A673 (cell line): Measurements from ENCODE around the gene EPB41L4B. TPM values are rescaled to one million over a fixed set of nuclear protein-coding genes. Genes with fewer than 3 reads are reported as not detected.

Experiments used
- BruUV-seq: library from RNA; stranded (reverse); fragments of 400-500 nt; replicated peaks from 2 replicates; lab custom pipeline; 2021; lab: Mats Ljungman, UMichigan
- CTCF ChIA-PET: fragments of 300-600 bp; sonication (Branson Sonifier 250); formaldehyde crosslinking; loops from one replicate; lab custom pipeline; 2022; ENCODE audit warnings: antibody characterized with exemption; lab: Charles Lee
- POLR2A ChIA-PET: fragments of 300-600 bp; sonication (Branson Sonifier 250); formaldehyde crosslinking; loops from one replicate; lab custom pipeline; 2022; ENCODE audit warnings: antibody characterized with exemption; ENCODE audit not compliant: low non-redundant PET; lab: Charles Lee
- DNase-seq: peaks from one replicate; pipeline ENCODE4 v3.0.0-alpha.2; 2015; ENCODE audit warnings: low spot score
- H3K27ac ChIP-seq: fragments of 200-600 bp; sonication (generic); 2 replicates; pipeline ENCODE4 v1.5.1; 2016; ENCODE audit warnings: mixed run types, low read depth, mild to moderate bottlenecking, mixed read lengths, antibody characterized with exemption, low read length; ENCODE audit not compliant: poor library complexity, severe bottlenecking
- H3K27me3 ChIP-seq: fragments of 200-600 bp; sonication (generic); replicated peaks from 2 replicates; pipeline ENCODE4 v1.6.1; 2017; ENCODE audit warnings: mixed run types, low read depth, mild to moderate bottlenecking, mixed read lengths, antibody characterized with exemption, low read length; ENCODE audit not compliant: insufficient read depth, poor library complexity
- H3K36me3 ChIP-seq: fragments of 200-600 bp; sonication (generic); 2 replicates; pipeline ENCODE4 v1.6.1; 2016; ENCODE audit warnings: mixed run types, mild to moderate bottlenecking, mixed read lengths, antibody characterized with exemption, low read length; ENCODE audit not compliant: insufficient read depth, poor library complexity, severe bottlenecking
- H3K4me1 ChIP-seq: fragments of 200-600 bp; sonication (generic); 2 replicates; pipeline ENCODE4 v1.6.1; 2017; ENCODE audit warnings: mixed run types, mild to moderate bottlenecking, mixed read lengths, antibody characterized with exemption, low read length; ENCODE audit not compliant: insufficient read depth, poor library complexity, severe bottlenecking
- H3K4me3 ChIP-seq: fragments of 200-600 bp; sonication (generic); 2 replicates; pipeline ENCODE4 v1.5.1; 2016; ENCODE audit warnings: low read depth, mixed run types, mild to moderate bottlenecking, mixed read lengths, low read length; ENCODE audit not compliant: poor library complexity, severe bottlenecking
- H3K9me3 ChIP-seq: fragments of 200-600 bp; sonication (generic); 2 replicates; pipeline ENCODE4 v1.6.1; 2016; ENCODE audit warnings: mixed run types, low read depth, mild to moderate bottlenecking, mixed read lengths, antibody characterized with exemption, low read length; ENCODE audit not compliant: poor library complexity, severe bottlenecking
- EZH2 ChIP-seq: fragments of 200-600 bp; sonication (generic); IDR thresholded peaks from 2 replicates; pipeline ENCODE4 v1.6.1; 2017; ENCODE audit warnings: borderline replicate concordance, low read depth, mild to moderate bottlenecking, mixed read lengths, antibody characterized with exemption, low read length; ENCODE audit not compliant: poor library complexity, severe bottlenecking
- intact Hi-C: fragments of 100-400 bp; cut with micrococcal nuclease; formaldehyde crosslinking; loops from one replicate; pipeline ENCODE4 v1.10.0; 2022; ENCODE audit not compliant: unreplicated experiment
- total RNA-seq: library from RNA; stranded (reverse); gene quantifications from 2 replicates; pipeline ENCODE4 v1.2.3, GENCODE V29; 2021
- TF ChIP-seq, protein P1 (sequence below): fragments of 300-800, 200-600 bp; sonication (generic); conservative IDR thresholded peaks from 2 replicates; pipeline ENCODE4 v1.5.1; 2017; ENCODE audit warnings: low read depth, mild to moderate bottlenecking, antibody characterized with exemption, low read length, moderate library complexity, mixed read lengths

Gene EPB41L4B
- total RNA-seq, 1 experiment from 2014 or later = not detected

DNA sequence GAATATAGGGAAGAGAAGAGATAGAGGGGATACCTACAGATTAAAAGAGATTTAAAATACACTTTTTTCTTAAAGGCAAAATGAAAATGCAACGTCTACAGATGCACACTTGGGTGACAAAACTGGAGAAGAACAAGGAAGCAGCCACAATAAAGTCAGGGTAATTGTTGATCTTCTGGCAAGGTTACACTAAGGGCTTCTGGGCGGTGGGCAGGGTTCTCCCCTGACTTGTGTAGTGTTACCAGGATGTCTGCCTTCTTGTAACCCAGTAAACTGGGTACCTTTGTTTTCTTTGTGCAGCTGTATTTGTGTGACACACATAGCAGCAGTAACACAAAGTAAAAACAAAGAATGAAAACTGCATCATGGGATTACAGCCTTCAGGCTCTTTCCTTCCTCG lies 37.8 kb downstream of the EPB41L4B start:
- no peaks in the 10 kb centered on the region for H3K9me3 ChIP-seq
- ChIA-PET POLR2A (no interaction called here), CTCF (no interaction called here)
- TF ChIP-seq, protein P1, sequence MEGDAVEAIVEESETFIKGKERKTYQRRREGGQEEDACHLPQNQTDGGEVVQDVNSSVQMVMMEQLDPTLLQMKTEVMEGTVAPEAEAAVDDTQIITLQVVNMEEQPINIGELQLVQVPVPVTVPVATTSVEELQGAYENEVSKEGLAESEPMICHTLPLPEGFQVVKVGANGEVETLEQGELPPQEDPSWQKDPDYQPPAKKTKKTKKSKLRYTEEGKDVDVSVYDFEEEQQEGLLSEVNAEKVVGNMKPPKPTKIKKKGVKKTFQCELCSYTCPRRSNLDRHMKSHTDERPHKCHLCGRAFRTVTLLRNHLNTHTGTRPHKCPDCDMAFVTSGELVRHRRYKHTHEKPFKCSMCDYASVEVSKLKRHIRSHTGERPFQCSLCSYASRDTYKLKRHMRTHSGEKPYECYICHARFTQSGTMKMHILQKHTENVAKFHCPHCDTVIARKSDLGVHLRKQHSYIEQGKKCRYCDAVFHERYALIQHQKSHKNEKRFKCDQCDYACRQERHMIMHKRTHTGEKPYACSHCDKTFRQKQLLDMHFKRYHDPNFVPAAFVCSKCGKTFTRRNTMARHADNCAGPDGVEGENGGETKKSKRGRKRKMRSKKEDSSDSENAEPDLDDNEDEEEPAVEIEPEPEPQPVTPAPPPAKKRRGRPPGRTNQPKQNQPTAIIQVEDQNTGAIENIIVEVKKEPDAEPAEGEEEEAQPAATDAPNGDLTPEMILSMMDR = no peak
- no peak overlapping the region for H3K27ac ChIP-seq
- H3K36me3 ChIP-seq = no peaks in the 10 kb centered on the region
- intact Hi-C loops = no loop called here
- no peak for DNase-seq
- BruUV-seq = no TSS peak
- H3K27me3 ChIP-seq = peaks cover 6% of the 10 kb centered on the region
- no peak overlapping the region for H3K4me3 ChIP-seq
- H3K4me1 ChIP-seq = no peaks in the 10 kb centered on the region

- POLR2A ChIA-PET = no interaction called here
- Histone ChIP-seq H3K9me3 (no peaks in the 10 kb centered on the region), H3K4me3 (no peak overlapping the region), H3K4me1 (no peaks in the 10 kb centered on the region), H3K27ac (no peak overlapping the region), H3K27me3 (peaks cover 6% of the 10 kb centered on the region), H3K36me3 (no peaks in the 10 kb centered on the region)
- TF ChIP-seq EZH2 = no peak
- TF ChIP-seq, protein P1 = no peak
- intact Hi-C loops = no loop called here
- CTCF ChIA-PET = no interaction called here
- DNase-seq = no peak
- no TSS peak for BruUV-seq
Measured at GRCh38 chr9:109282302-109282701, 38.6 kb downstream of the EPB41L4B start.

DNA sequence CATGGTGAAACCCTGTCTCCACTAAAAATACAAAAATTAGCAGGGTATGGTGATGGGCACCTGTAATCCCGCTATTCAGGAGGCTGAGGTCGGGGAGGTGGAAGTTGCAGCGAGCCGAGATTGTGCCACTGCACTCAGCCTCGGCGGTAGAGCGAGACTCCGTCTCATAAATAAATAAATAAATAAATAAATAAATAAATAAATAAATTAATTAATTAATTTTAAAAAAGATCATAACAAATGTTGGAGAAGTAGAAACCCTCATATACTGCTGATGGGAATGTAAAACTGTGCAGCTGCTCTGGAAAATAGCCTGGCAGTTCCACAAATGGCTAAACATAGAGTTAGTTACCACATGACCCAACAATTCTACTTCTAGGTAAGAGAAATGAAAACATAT lies 39.3 kb downstream of the EPB41L4B start:
- ChIA-PET CTCF (no interaction called here), POLR2A (no interaction called here)
- no peak for DNase-seq
- Histone ChIP-seq H3K4me3 (no peak overlapping the region), H3K36me3 (no peaks in the 10 kb centered on the region), H3K4me1 (no peaks in the 10 kb centered on the region), H3K27ac (no peak overlapping the region), H3K27me3 (peaks cover 6% of the 10 kb centered on the region), H3K9me3 (no peaks in the 10 kb centered on the region)
- no peak for TF ChIP-seq EZH2
- TF ChIP-seq, protein P1 = no peak
- no TSS peak for BruUV-seq
- intact Hi-C loops = no loop called here
